GM19351 (cell line): ENCODE data around the gene C1QTNF4.

Experiments used
- ATAC-seq: cut with Tn5 transposase; IDR thresholded peaks from one replicate; pipeline ENCODE4 v1.9.1; 2021; ENCODE audit warnings: mild to moderate bottlenecking, moderate library complexity; ENCODE audit not compliant: unreplicated experiment

Gene C1QTNF4

GRCh38 chr11:47593492-47593933, 698 bp downstream of the C1QTNF4 start:
- ATAC-seq: no peak

- ATAC-seq: no peak
Measured at GRCh38 chr11:47592970-47593369, 1.2 kb downstream of the C1QTNF4 start.

- ATAC-seq: no peak
Measured at GRCh38 chr11:47592251-47592650, 2.0 kb downstream of the C1QTNF4 start.

GRCh38 chr11:47591764-47592163, 2.4 kb downstream of the C1QTNF4 start:
- ATAC-seq: no peak

- no peak for ATAC-seq
Measured at GRCh38 chr11:47589977-47590861, 4.0 kb downstream of the C1QTNF4 start.

- ATAC-seq: no peak
Measured at GRCh38 chr11:47589584-47589976, 4.6 kb downstream of the C1QTNF4 start.

- ATAC-seq: no peak
Measured at GRCh38 chr11:47589118-47589517, 5.1 kb downstream of the C1QTNF4 start.

- ATAC-seq: no peak
Measured at GRCh38 chr11:47587723-47588326, 6.4 kb downstream of the C1QTNF4 start.

GRCh38 chr11:47587039-47587716, 7.0 kb downstream of the C1QTNF4 start:
- ATAC-seq: no peak

GRCh38 chr11:47586098-47586855, 7.9 kb downstream of the C1QTNF4 start, which contains the start of gene FAM180B:
Gene FAM180B, plus strand, starts transcription at chr11:47586678. Its CDS starts 91 bp downstream, at chr11:47586769.
- ATAC-seq: no peak

- no peak for ATAC-seq
Measured at GRCh38 chr11:47583844-47584243, 10.4 kb downstream of the C1QTNF4 start.

- ATAC-seq: peak; percentile 94
Measured at GRCh38 chr11:47578524-47579494, 15.4 kb downstream of the C1QTNF4 start, which contains the start of the genes KBTBD4 and NDUFS3. Gene KBTBD4, minus strand, starts transcription at chr11:47578970. Its CDS starts 19 bp downstream, at chr11:47578951. Gene NDUFS3, plus strand, starts transcription at chr11:47579074. Its CDS starts 18 bp downstream, at chr11:47579092.

- ATAC-seq: no peak
Measured at GRCh38 chr11:47577460-47578041, 16.7 kb downstream of the C1QTNF4 start.

GRCh38 chr11:47573321-47573720, 20.9 kb downstream of the C1QTNF4 start:
- ATAC-seq: no peak

GRCh38 chr11:47572715-47573255, 21.4 kb downstream of the C1QTNF4 start:
- no peak for ATAC-seq

GRCh38 chr11:47571895-47572294, 22.3 kb downstream of the C1QTNF4 start:
- no peak for ATAC-seq

- ATAC-seq: no peak
Measured at GRCh38 chr11:47571357-47571729, 22.9 kb downstream of the C1QTNF4 start.

GRCh38 chr11:47570651-47571356, 23.4 kb downstream of the C1QTNF4 start:
- ATAC-seq: no peak
